Activated CD4-positive, alpha-beta T cell treated with anti-CD3 and anti-CD28 coated beads for 1 hour (primary cell): Measurements from ENCODE around the gene MYO18B.

ENCODE experiments used
- DNase-seq: peaks from one replicate; pipeline ENCODE4 v3.0.0-alpha.2; 2020

Gene MYO18B

GRCh38 chr22:25751174-25751581 is 9.2 kb downstream of the MYO18B start:
- DNase-seq: no peak

GRCh38 chr22:25752615-25753214 is 10.7 kb downstream of the MYO18B start:
- no peak for DNase-seq

GRCh38 chr22:25753252-25753651 is 11.3 kb downstream of the MYO18B start:
- DNase-seq: no peak

GRCh38 chr22:25754527-25755202 is 12.7 kb downstream of the MYO18B start:
- DNase-seq: no peak

GRCh38 chr22:25757686-25758085 is 15.7 kb downstream of the MYO18B start:
- no peak for DNase-seq

GRCh38 chr22:25758316-25758715 is 16.3 kb downstream of the MYO18B start:
- no peak for DNase-seq

GRCh38 chr22:25759825-25760231 is 17.8 kb downstream of the MYO18B start:
- no peak for DNase-seq

GRCh38 chr22:25760294-25760693 is 18.3 kb downstream of the MYO18B start:
- no peak for DNase-seq

- DNase-seq: no peak
Observed at GRCh38 chr22:25760848-25761595, 19.0 kb downstream of the MYO18B start.

GRCh38 chr22:25762147-25762546 is 20.2 kb downstream of the MYO18B start:
- no peak for DNase-seq

- DNase-seq: no peak
Observed at GRCh38 chr22:25763239-25763777, 21.3 kb downstream of the MYO18B start.

- no peak for DNase-seq
Observed at GRCh38 chr22:25764270-25765015, 22.5 kb downstream of the MYO18B start.

GRCh38 chr22:25765016-25765367 is 23.0 kb downstream of the MYO18B start:
- no peak for DNase-seq

- DNase-seq: no peak
Observed at GRCh38 chr22:25765801-25766200, 23.8 kb downstream of the MYO18B start.

- DNase-seq: no peak
Observed at GRCh38 chr22:25766418-25766817, 24.4 kb downstream of the MYO18B start.

GRCh38 chr22:25770333-25770732 is 28.3 kb downstream of the MYO18B start:
- DNase-seq: no peak

GRCh38 chr22:25772288-25772687 is 30.3 kb downstream of the MYO18B start:
- DNase-seq: no peak

- DNase-seq: no peak
Observed at GRCh38 chr22:25774575-25775026, 32.6 kb downstream of the MYO18B start.

- no peak for DNase-seq
Observed at GRCh38 chr22:25775531-25775930, 33.5 kb downstream of the MYO18B start.

- DNase-seq: no peak
Observed at GRCh38 chr22:25777411-25777810, 35.4 kb downstream of the MYO18B start.

- no peak for DNase-seq
Observed at GRCh38 chr22:25777870-25778269, 35.9 kb downstream of the MYO18B start.

- DNase-seq: no peak
Observed at GRCh38 chr22:25779426-25779825, 37.4 kb downstream of the MYO18B start.

- DNase-seq: no peak
Observed at GRCh38 chr22:25779890-25780289, 37.9 kb downstream of the MYO18B start.
